NOMO-1 treated with DMSO at 0.1 percent for 48 hours (cell line): ENCODE measurements around the gene IL21R.

Source experiments
- DNase-seq: peaks from one replicate; lab custom pipeline; 2025; ENCODE audit not compliant: unreplicated experiment; lab: John Stamatoyannopoulos, UW

Gene IL21R

DNA sequence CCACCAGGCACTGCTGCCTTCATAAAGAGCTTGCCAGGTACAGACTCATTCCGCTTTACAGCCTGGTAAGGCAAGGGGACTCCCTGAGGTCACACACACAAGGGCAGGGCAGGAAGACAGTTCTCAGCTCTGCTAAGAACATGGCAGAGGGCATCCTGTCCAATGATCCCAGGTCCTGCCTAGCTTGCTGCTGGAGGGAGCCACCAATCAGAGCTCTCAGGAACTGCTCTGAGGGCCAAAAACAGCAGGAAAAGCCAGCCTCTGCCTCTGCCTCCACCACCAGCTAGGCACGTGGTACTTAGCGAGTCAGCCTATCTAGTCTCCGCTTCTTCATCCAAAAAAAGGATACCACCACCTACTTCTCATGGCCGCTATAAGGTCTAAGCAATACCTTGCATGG is 81.7 kb downstream of the IL21R start:
- DNase-seq = no peak

GRCh38 chr16:27485126-27485525 is 83.2 kb downstream of the IL21R start:
- no peak for DNase-seq

DNA sequence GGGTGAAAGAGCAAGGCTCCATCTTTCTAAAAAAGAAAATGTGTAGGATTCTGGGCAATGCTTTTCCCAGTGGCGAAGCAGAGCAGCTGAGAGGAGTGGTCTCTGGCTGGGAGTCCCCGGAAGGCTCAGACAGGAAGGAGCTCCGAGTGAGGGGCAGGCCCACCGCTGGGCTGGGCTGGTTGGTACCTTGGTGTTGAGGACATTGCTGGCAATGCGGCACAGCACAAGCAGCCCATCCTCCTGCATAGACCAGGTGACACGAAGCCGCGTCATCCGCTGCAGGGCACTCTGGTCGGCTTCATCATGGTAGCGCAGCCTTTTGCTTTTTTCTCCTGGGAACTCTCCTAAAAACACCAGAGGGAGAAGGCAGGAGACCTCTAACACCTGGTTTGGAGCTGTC is 83.8 kb downstream of the IL21R start:
- DNase-seq = no peak

DNA sequence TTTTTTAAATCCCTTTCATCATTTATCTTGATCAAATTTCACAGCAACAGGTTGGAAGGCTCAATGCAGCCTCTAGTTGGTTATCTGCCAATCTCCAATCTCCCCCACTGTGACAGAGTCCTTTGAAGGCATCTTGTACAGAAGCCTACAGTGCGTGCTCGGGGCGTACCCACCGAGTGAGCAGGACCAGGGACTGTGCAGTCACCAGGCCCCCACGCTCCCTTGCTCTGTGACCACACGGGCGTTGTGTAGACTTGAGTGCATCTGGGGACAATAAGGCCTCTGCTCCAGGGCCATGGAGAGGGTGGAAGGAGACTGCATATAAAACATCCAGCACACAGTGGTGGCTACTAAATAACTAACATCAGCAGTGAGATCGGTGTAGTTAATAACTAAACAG is 84.4 kb downstream of the IL21R start:
- no peak for DNase-seq

- no peak for DNase-seq
Measured at GRCh38 chr16:27486760-27487159, 84.8 kb downstream of the IL21R start.

GRCh38 chr16:27489421-27489820 is 87.4 kb downstream of the IL21R start:
- no peak for DNase-seq

GRCh38 chr16:27489906-27490305 is 87.9 kb downstream of the IL21R start:
- no peak for DNase-seq

DNA sequence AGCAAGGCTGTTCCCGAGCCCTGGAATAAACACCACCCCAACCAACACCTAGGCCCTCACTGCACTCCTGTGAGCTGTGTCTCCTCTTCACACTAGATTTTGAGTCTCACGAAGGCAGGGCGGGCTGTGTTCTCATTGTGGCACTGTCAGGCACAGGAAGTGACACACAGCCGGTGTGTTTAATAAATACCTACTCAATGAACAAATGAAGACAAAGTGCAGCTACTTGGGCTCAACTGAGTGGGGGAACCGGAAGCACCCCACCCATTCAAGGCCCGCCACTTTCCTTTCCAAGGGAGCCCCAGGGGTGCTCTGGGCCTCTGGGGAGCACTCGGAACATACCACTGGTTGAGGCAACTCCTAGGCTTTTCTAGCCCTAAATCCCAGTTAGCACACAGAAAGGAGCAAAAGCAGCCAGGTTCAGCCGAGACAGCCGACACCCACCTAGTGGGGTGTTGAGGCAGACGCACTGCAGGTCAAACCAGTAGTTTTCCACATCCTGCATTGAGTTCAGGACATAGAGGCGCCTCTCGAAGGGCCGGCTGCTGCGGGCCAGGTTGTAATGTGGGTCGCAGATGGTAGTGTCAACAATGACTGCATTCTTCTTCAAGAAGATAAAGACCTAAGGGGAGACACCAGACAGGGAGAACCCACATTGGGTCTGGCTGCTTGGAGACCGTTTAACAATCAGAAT is 90.1 kb downstream of the IL21R start:
- DNase-seq = no peak

- no peak for DNase-seq
Measured at GRCh38 chr16:27492588-27492979, 90.6 kb downstream of the IL21R start.

- DNase-seq = no peak
Measured at GRCh38 chr16:27495191-27495590, 93.2 kb downstream of the IL21R start.

GRCh38 chr16:27498031-27498825 is 96.3 kb downstream of the IL21R start:
- no peak for DNase-seq

GRCh38 chr16:27498916-27499658 is 97.1 kb downstream of the IL21R start:
- DNase-seq = no peak

DNA sequence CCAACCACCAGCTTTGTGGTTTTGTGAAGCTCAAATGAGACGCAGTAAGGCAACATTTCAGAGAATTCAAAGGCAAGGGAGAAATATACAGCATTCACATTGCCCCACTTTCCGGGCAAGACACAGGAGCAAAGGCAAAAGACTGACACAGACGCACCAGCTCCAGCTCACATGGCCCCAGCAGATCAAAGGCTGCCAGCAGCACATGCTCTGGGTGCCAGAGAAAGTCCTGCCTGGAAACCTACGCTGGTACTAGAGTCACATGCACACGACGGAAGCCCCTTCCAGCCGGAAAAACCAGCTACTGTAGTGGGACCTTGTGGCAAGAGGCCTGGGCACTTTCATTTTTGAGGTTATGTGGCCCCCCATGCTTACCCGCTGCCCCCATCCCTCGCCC is 97.7 kb downstream of the IL21R start:
- no peak for DNase-seq

DNA sequence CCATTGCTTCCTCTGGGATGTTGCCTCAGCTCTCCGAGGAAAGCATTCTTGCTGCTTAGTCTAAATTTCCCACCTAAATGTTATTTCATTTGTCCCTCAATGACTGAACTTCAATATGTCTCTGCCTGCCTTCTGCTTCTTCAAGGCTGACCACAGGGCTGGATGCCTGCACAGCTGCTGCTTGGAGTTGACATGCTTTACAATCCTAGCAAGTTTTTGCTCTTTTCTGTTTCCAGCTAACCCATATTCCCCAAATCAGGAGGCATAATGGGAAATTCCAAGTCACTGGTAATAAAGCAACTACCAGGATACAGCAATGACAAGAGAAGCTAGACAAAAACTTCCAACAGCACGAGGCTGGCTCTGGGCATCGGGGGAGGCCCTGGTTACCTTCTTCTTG is 98.8 kb downstream of the IL21R start:
- DNase-seq = no peak
